HepG2 (cell line): ENCODE measurements around the gene ATG2A. TPM values are rescaled to one million over a fixed set of nuclear protein-coding genes. Genes with fewer than 3 reads are reported as not detected.

ENCODE experiments used
- HNF4A ChIP-seq: sonication (generic); formaldehyde crosslinking; IDR thresholded peaks from 2 replicates; pipeline ENCODE4 v1.4.0; 2020; ENCODE audit warnings: missing genetic modification reagents
- MLX ChIP-seq: IDR thresholded peaks from 2 replicates; pipeline ENCODE4 v1.6.1; 2016
- NONO ChIP-seq, 2 experiments: fragments of 450-650 bp in 1 of 2; sonication (generic) in 1 of 2; formaldehyde crosslinking in 1 of 2; IDR thresholded peaks in 1 of 2; conservative IDR thresholded peaks in 1 of 2; 2 replicates each; pipeline versions ENCODE4 v1.6.1 to v1.8.0; 2017 to 2022; ENCODE audit warnings: mild to moderate bottlenecking in 1 of 2, missing genetic modification reagents in 1 of 2, moderate library complexity in 1 of 2
- PLSCR1 ChIP-seq: sonication (generic); formaldehyde crosslinking; IDR thresholded peaks from 2 replicates; pipeline ENCODE4 v1.5.0; 2020; ENCODE audit warnings: missing genetic modification reagents, mild to moderate bottlenecking, borderline replicate concordance
- POLR2G ChIP-seq: fragments of 200-400 bp; formaldehyde crosslinking; IDR thresholded peaks from 2 replicates; pipeline ENCODE4 v1.6.1; 2018; ENCODE audit warnings: mild to moderate bottlenecking, low read depth, low read length, moderate library complexity
- SMAD9 ChIP-seq: sonication (generic); formaldehyde crosslinking; IDR thresholded peaks from 2 replicates; pipeline ENCODE4 v1.5.1; 2020; ENCODE audit warnings: mild to moderate bottlenecking, missing genetic modification reagents
- TERF1 ChIP-seq: sonication (generic); formaldehyde crosslinking; IDR thresholded peaks from 2 replicates; pipeline ENCODE4 v1.8.0; 2022; ENCODE audit warnings: mild to moderate bottlenecking, missing genetic modification reagents, moderate library complexity
- ZBTB21 ChIP-seq: sonication (generic); formaldehyde crosslinking; IDR thresholded peaks from 2 replicates; pipeline ENCODE4 v1.4.0; 2020; ENCODE audit warnings: missing genetic modification reagents
- ZBTB34 ChIP-seq: sonication (generic); formaldehyde crosslinking; IDR thresholded peaks from 2 replicates; pipeline ENCODE4 v1.8.0; 2022; ENCODE audit warnings: mild to moderate bottlenecking, missing genetic modification reagents
- ZBTB44 ChIP-seq: sonication (generic); formaldehyde crosslinking; IDR thresholded peaks from 2 replicates; pipeline ENCODE4 v1.4.0; 2020; ENCODE audit warnings: missing genetic modification reagents
- ZFP41 ChIP-seq: sonication (generic); formaldehyde crosslinking; IDR thresholded peaks from 2 replicates; pipeline ENCODE4 v1.4.0; 2020; ENCODE audit warnings: mild to moderate bottlenecking, missing genetic modification reagents, borderline replicate concordance
- ZNF556 ChIP-seq: sonication (generic); formaldehyde crosslinking; IDR thresholded peaks from 2 replicates; pipeline ENCODE4 v1.4.0; 2020; ENCODE audit warnings: mild to moderate bottlenecking, missing genetic modification reagents, borderline replicate concordance
- ZNF572 ChIP-seq: sonication (generic); formaldehyde crosslinking; IDR thresholded peaks from 2 replicates; pipeline ENCODE4 v1.5.1; 2020; ENCODE audit warnings: mild to moderate bottlenecking, missing genetic modification reagents
- ZNF704 ChIP-seq: sonication (generic); formaldehyde crosslinking; IDR thresholded peaks from 2 replicates; pipeline ENCODE4 v1.8.1; 2023; ENCODE audit warnings: mild to moderate bottlenecking, inconsistent platforms, moderate library complexity, missing genetic modification reagents, borderline replicate concordance
- ZNF816 ChIP-seq: sonication (generic); formaldehyde crosslinking; IDR thresholded peaks from 2 replicates; pipeline ENCODE4 v1.8.0; 2022; ENCODE audit warnings: missing genetic modification reagents, mild to moderate bottlenecking, borderline replicate concordance
- polyA plus RNA-seq, 8 experiments: library from polyadenylated mRNA; depleted of rRNA in 3 of 8; stranded (reverse) in 7 of 8; unstranded in 1 of 8; fragments of >200 nt; fragmentation: Illumina TruSeq in 4 of 8; extraction: Trizol in 4 of 8; gene quantifications; 2 replicates each; pipeline versions ENCODE4 v1.2.1 to v1.2.3, GENCODE V29; 2011 to 2016; ENCODE audit warnings: low read depth in 4 of 8, missing spikeins in 1 of 8, mixed read lengths in 1 of 8; ENCODE audit not compliant: insufficient read depth in 1 of 8
- total RNA-seq, 5 experiments: library from RNA; depleted of rRNA; stranded (reverse); fragments of >200 nt; fragmentation: Illumina TruSeq; extraction: Trizol; gene quantifications; 2 replicates each; pipeline ENCODE4 v1.2.3, GENCODE V29; 2016; ENCODE audit warnings: low read depth in 1 of 5
- TF ChIP-seq, protein P1 (sequence below): sonication (generic); formaldehyde crosslinking; IDR thresholded peaks from 2 replicates; pipeline ENCODE4 v1.4.0; 2020; ENCODE audit warnings: mild to moderate bottlenecking, missing genetic modification reagents
- TF ChIP-seq, protein P2 (sequence below): sonication (generic); formaldehyde crosslinking; conservative IDR thresholded peaks from 2 replicates; pipeline ENCODE4 v1.4.0; 2020; ENCODE audit warnings: missing genetic modification reagents
- TF ChIP-seq, protein P3 (sequence below): sonication (generic); formaldehyde crosslinking; IDR thresholded peaks from 2 replicates; pipeline ENCODE4 v1.4.0; 2020; ENCODE audit warnings: mild to moderate bottlenecking, missing genetic modification reagents

Gene ATG2A
- total and polyA plus RNA-seq, 2 of the 13 experiments (the other 11 are each of a cell fraction or from before 2014, with no cell fraction given): 6.7 to 8.0 TPM

DNA sequence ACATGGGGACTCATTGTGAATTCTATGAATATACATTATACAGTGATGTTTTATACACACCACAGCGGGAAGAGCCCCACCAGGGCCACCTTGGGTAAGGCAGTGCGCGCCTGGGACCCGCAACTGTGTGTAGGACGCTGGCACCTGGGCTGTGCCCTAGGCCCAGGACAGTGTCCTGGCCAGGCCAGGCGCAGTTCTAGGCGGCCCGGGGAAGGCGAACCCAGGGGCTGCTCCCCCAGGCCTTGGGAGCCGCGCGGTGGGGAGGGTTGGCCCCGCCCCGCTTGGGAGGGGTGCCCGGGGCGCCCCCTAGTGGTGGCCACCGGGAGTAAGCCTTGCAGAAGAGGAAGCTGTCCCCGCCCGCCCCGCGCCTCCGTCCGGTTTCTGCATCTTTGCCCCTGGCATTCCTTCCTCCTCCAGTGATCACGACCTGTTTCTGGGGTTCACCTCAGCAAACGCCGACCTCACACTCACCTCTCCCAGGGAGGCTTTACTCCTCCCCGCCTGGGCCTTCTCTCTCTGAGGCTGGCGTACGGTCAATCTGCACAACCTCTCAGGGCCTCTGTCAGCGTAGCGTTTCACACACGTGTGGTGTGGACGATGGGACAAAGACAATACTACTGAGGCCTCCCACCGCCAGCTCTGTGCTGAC lies 29.1 kb downstream of the ATG2A start (continued):
- TF ChIP-seq ZBTB34 (CRISPR knock-in tag) (0 out of 2 replicates have a peak, but pooled peaks have one; percentile 32), NONO (IDR thresholded peaks at IDR 0.05) (no peak), NONO (CRISPR knock-in tag; conservative IDR thresholded peaks at IDR 0.05) (peak; percentile 50; the same call in 1 of the 2 replicates), ZNF704 (CRISPR knock-in tag) (no peak; the same call in 1 of the 2 replicates), ZNF556 (CRISPR knock-in tag) (no peak), TERF1 (CRISPR knock-in tag) (no peak), PLSCR1 (CRISPR knock-in tag) (no peak), ZNF816 (CRISPR knock-in tag) (no peak), SMAD9 (CRISPR knock-in tag) (no peak), POLR2G (peak; percentile 43), MLX (CRISPR knock-in tag) (no peak), ZBTB21 (CRISPR knock-in tag) (no peak), ZNF572 (peak; percentile 90), ZFP41 (CRISPR knock-in tag) (no peak), HNF4A (0 out of 2 replicates have a peak, but pooled peaks have one; percentile 28), ZBTB44 (CRISPR knock-in tag) (no peak)
- TF ChIP-seq, protein P1, sequence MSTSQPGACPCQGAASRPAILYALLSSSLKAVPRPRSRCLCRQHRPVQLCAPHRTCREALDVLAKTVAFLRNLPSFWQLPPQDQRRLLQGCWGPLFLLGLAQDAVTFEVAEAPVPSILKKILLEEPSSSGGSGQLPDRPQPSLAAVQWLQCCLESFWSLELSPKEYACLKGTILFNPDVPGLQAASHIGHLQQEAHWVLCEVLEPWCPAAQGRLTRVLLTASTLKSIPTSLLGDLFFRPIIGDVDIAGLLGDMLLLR: peak; percentile 82; the same call in 1 of the 2 replicates
- TF ChIP-seq, protein P2, sequence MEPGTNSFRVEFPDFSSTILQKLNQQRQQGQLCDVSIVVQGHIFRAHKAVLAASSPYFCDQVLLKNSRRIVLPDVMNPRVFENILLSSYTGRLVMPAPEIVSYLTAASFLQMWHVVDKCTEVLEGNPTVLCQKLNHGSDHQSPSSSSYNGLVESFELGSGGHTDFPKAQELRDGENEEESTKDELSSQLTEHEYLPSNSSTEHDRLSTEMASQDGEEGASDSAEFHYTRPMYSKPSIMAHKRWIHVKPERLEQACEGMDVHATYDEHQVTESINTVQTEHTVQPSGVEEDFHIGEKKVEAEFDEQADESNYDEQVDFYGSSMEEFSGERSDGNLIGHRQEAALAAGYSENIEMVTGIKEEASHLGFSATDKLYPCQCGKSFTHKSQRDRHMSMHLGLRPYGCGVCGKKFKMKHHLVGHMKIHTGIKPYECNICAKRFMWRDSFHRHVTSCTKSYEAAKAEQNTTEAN (CRISPR knock-in tag): 0 out of 2 replicates have a peak, but pooled peaks have one; percentile 44
- TF ChIP-seq, protein P3, sequence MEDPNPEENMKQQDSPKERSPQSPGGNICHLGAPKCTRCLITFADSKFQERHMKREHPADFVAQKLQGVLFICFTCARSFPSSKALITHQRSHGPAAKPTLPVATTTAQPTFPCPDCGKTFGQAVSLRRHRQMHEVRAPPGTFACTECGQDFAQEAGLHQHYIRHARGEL (CRISPR knock-in tag): no peak
